ENCODE results near the gene E2F4.

DNA sequence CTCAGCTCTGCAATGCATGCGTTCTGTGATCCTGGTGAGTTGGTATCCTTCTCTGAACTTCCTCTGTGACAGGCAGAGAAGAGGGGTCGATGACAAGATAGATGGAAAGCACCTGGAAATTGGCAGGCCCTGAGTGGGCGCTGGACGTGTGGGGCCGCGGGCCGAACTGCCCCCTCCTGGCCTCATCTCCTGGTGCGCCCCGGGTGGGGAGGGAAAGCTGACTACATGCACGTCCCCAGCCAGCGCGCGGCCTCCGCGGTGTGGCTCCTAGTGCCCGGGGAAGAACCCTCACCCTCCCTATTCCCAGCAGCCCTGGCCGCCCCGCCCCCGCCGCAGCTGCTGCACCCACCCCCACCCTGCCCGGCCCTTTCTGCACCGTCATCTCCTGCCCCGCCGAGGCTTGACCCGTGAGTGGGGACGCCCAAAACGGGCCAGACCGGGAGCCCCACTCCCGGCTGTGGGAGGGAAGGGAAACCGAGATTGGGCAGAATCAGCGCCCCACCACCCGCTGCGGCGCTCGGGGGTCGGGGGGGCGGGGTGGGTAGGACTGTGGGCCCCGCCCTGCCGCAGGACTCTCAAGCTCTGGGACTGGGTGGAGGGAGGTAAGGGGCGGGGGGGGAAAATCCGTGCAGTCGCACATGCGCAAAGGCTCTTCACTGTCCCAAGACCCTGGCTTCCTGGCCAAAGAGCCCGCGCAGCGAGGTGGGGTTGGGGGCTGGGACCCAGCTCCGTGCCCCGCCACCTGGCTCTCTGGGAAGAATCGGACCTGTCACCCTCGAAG lies 21.6 kb upstream of the E2F4 start, which contains the start of gene NOL3:
- TF ChIP-seq EP300 (IDR thresholded peaks at IDR 0.05; ENCODE audit: borderline replicate concordance in 1 of 2, low read depth in 2 of 2, low read length in 2 of 2) (no peak), RNF2 (IDR thresholded peaks at IDR 0.05; ENCODE audit: borderline replicate concordance, low read depth, low read length, missing control alignments, poor library complexity, severe bottlenecking) (no peak)
- TF ChIP-seq, protein P1, sequence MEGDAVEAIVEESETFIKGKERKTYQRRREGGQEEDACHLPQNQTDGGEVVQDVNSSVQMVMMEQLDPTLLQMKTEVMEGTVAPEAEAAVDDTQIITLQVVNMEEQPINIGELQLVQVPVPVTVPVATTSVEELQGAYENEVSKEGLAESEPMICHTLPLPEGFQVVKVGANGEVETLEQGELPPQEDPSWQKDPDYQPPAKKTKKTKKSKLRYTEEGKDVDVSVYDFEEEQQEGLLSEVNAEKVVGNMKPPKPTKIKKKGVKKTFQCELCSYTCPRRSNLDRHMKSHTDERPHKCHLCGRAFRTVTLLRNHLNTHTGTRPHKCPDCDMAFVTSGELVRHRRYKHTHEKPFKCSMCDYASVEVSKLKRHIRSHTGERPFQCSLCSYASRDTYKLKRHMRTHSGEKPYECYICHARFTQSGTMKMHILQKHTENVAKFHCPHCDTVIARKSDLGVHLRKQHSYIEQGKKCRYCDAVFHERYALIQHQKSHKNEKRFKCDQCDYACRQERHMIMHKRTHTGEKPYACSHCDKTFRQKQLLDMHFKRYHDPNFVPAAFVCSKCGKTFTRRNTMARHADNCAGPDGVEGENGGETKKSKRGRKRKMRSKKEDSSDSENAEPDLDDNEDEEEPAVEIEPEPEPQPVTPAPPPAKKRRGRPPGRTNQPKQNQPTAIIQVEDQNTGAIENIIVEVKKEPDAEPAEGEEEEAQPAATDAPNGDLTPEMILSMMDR (IDR thresholded peaks at IDR 0.05; ENCODE audit: control extremely low read depth in 1 of 3, insufficient read depth in 1 of 3, low read depth in 1 of 3, low read length in 3 of 3): no peak
